Breast epithelium (tissue), 3 donors: ENCODE measurements around the gene RDH16.

ENCODE experiments used
- CTCF ChIP-seq, 3 donors: fragments of 450-650 bp; IDR thresholded peaks; one replicate each; pipeline ENCODE4 v1.5.1; 2016 to 2017; ENCODE audit warnings: antibody characterized with exemption in 3 of 3, mild to moderate bottlenecking in 3 of 3, moderate library complexity in 3 of 3
- POLR2A ChIP-seq: fragments of 450-650 bp; IDR thresholded peaks from one replicate; pipeline ENCODE4 v1.6.1; 2016; ENCODE audit warnings: antibody characterized with exemption, mild to moderate bottlenecking, moderate library complexity
- POLR2AphosphoS5 ChIP-seq, 3 donors: sonication (generic); formaldehyde crosslinking; IDR thresholded peaks; one replicate each; pipeline ENCODE4 v1.6.1; 2017; ENCODE audit warnings: antibody characterized with exemption in 3 of 3

- TF ChIP-seq CTCF (IDR thresholded peaks at IDR 0.05) (no peak), POLR2A (no peak), POLR2AphosphoS5 (IDR thresholded peaks at IDR 0.05) (no peak)
Measured at GRCh38 chr12:56980268-56980667, 22.9 kb upstream of the RDH16 start.
